Stimulated activated CD4-positive, alpha-beta T cell treated with anti-CD3 and anti-CD28 coated beads, Interleukin-2, amount 100 ng/mL, for 48 hours (primary cell): Measurements from ENCODE around the gene ADAMTS17.

Experiments
- DNase-seq, 2 donors: peaks; one replicate each; pipeline ENCODE4 v3.0.0-alpha.2; 2020

ADAMTS17 gene

DNA sequence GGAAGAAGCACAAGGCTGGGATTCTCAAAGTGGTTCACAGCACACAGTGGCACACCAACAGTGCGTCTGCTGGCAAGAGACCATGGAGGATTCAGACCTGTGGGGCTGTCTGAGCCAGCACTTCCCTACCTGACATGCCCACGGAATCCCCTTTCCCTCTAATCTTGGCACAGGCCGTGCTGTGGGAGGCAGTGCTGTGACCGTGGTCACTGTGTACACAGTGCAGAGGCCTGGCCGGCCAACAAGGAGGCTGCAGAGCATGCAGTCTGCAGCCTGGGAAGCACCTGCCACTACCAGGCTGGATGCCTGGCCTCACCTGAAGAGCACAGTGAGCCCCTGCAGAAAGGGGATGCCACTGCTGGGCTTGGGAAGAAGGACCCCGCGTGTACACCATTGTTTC, 307.6 kb downstream of the ADAMTS17 start:
- DNase-seq: no peak

DNA sequence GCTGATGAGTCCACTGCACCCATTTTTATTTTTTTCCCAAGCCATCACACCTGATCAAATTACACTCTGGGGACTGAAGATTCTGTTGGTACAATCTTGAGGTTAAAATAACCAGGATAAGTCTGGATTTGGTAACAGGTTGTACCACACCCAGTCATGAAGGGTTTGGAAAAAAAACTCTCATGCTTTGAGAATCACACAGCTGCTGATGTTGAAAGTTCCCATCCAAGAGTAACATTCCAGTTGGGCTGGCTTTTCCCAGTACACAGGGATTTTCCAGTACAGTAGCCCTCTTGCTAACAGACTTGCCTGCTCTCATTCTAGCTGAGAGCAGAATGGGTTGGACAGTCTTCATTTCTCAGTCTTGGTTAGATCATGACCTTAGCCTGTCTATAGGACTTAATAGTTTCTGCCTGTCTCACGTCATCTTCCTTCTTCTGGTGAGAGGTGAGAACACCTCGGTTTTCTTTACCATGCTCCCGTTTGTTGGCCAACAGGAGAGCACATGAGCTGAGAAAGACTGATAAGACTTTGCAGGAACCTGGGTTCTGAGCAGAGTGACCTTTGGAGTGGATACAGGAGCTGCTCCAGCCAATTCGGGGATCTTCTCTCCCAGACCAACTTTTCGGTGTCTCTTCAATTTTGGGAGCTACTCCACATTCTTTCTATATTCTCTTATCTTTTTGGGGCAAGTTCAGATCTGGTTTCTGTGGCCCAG, 308.5 kb downstream of the ADAMTS17 start:
- DNase-seq: no peak

- no peak for DNase-seq
These were observed 309.3 kb downstream of the ADAMTS17 start for GRCh38 chr15:100032358-100033085.

- DNase-seq: no peak
These were observed 310.0 kb downstream of the ADAMTS17 start for GRCh38 chr15:100031665-100032357.

DNA sequence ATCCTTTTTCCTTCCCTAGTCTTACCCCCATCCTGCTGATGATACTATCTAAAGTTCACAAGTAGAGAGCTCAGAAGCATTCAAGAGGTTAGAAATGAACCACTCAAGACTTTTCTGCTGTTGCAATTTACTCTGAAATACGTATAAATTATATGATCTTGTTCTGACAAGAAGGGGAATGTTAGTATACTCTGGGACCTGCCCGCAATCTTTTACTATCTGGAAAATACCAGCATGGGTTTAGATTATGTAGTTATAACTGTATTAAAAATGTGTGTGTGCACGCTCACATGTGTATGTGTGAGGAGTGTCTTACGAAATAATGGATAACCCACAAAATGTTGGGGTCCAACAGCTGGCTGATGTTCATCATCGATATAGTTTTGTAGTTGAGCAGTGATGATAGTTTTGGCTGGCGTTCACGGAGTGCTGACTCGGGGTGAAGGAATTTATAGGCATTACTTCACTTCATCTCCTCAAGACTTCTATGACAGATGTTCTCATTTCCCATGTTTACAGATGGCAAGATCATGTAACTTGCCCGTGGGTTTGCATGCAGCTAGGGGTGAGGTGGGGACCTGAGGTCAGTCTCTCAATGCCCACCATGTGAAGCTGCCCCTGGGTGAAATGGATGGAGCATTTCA, 311.1 kb downstream of the ADAMTS17 start:
- no peak for DNase-seq

DNA sequence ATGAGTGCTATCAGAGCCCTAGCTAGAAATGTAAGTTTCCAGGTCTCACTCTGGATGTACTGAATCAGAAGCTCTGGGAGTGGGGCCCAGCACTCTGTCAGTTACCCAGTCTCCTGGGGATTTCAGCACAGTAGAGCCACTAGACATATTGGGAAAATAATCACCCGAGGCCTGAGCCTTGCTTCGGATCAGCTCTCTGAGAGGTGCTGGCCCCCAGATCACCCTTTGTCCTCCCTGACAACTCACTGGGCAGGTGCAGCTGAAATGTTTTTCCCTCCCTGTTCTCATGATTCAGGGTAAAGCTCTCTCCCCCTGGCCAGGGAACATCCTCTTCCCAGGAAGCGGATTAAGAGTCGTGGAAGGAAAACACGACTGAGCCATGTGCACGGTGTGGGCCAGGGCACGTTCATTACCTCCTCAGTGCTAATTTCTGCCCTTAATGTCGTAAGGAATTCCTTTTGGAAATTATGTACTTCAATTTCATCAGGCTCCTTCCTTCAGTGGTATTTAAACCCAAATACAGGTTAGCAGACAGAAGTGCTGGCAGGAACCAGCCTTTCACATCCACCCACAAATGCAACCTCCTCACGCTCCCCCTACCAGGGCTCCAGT, 311.8 kb downstream of the ADAMTS17 start:
- no peak for DNase-seq

DNA sequence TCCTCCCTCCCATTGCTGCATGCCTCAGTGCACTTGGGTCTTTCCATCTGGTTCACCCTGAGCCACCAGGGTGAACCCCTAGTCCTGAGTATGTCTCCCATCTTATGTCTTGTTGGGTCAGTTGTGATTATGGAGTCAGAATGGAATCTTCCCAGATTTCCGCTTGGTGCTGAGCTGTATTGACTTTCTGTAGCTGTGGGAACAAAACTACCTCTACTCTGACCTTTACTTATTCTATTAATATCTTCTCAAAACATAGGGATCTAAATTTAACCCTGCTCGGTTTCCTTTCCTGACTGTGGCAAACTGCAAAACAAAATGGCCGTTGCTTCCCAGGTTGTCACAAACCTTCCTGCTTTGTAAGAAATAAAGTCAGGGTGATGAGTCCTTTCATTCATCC, 312.7 kb downstream of the ADAMTS17 start:
- no peak for DNase-seq

- DNase-seq: no peak
These were observed 315.7 kb downstream of the ADAMTS17 start for GRCh38 chr15:100026041-100026440.

DNA sequence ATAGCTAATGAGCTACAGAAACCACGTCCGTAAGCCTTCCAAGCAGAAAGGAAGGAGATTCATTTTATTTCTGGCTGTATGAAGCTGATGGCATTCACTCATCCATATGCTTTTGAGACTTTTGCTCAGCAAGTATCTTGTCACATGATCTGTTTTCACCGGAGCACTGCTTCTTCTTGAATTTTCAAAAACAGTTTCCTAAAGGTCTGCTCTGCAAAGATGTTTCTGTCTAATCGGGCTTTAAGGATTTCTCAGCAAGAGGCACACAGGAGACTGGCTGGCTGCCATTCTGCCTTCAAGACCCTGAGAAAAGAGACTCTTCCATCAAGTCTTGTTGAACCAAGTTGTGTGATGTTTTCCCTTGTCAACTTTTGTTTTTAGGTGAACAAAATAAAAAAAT, 319.0 kb downstream of the ADAMTS17 start:
- DNase-seq: no peak

DNA sequence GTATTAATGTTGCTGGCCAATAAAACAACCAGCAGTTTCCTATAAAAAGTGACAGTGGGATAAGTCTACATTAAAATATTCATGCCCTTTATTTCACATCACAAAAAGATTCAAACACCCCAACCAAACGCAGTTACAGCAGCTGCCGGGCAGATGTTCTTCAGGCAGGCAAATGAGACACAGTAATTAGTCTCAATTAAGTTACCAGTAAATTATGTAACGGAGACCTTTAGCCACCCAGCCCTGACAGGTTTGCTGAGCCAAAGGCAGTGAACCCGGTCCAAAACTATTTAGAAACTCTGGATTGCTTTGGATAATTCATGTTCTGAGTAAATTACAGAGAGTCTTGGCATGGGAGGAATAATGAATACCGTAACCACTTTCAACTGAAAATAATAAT, 319.4 kb downstream of the ADAMTS17 start:
- no peak for DNase-seq

DNA sequence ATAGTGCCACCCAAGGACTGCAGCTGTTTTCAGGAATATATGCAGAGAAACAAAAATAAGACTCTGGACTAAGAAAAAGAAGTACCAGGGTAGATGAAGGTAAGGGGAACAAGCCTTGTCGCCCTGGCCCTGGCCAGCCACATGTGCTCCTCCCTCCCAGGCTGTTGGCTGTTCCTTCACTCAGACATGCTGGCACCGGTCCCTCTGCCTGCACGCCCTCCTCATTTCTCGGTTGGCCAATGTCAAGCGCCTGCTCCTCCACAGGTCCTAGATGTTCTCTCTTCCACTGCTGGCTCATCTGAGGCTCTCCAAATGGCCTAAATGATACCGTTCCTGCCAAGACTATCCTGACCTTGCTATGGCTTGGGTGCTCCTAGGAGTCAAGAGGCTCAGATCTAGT, 320.1 kb downstream of the ADAMTS17 start:
- DNase-seq: no peak

DNA sequence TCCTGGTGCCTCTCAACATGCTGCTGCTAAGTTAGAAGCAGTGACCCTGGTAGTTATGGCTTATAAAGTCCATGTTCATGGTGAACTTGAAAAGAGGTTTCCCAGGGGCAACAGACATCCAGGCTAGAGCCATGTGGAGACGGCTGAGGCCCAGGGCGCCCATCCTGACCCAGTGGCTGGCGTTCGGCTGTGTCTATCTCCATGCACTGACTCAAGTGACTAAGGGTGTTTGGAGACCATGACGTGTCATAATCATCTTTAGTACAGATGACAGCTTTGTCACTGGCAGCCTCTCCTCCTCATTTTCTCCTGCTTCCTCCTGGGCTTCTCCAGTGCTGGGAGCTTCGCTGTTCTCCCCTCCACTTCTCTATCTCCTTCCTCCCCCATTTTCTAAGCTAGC, 321.2 kb downstream of the ADAMTS17 start:
- no peak for DNase-seq

GRCh38 chr15:100020189-100020588, 321.6 kb downstream of the ADAMTS17 start:
- no peak for DNase-seq

DNA sequence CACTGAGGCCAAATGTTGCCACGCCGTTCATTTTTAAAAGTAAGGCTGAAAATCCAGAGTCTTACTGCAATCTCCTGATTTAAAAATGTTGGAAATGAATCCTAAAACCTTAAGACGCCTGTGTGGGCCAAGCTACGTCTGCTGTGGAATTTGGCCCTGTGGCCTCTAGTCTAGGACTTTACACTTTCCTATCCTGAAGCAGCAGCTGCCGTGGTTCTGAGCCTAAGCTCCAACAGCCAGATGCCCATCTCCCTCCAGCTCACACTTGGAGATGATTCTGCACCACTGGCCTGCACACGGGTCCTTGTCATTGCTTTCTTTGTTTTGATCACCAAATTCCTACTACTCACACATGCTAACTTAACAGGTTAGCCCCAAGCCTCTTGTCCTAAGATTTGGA, 322.2 kb downstream of the ADAMTS17 start:
- DNase-seq: no peak

- no peak for DNase-seq
These were observed 323.6 kb downstream of the ADAMTS17 start for GRCh38 chr15:100018191-100018590.

GRCh38 chr15:100017140-100017539, 324.6 kb downstream of the ADAMTS17 start:
- no peak for DNase-seq

GRCh38 chr15:100016632-100017031, 325.1 kb downstream of the ADAMTS17 start:
- no peak for DNase-seq

DNA sequence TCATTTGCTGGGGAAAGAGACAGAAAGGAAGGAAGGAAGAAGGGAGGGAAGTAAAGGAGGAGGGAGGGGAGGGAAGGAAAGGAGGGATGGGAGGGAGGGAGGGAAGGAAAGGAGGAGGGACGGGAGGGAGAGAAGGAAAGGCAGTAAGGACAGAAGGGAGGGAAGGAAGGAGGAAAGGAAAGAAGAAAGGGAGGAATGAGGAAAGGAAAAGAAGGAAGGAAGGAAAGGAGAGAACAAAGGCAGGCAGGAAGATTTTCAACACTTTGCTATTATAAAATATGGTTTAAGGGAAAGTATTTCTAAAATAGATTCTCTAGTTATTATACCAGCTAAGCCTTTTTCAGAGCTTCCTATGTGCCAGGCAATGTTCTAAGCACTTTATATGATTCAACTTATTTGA, 330.5 kb downstream of the ADAMTS17 start:
- no peak for DNase-seq

- no peak for DNase-seq
These were observed 332.4 kb downstream of the ADAMTS17 start for GRCh38 chr15:100009372-100009771.

- no peak for DNase-seq
These were observed 333.5 kb downstream of the ADAMTS17 start for GRCh38 chr15:100008258-100008657.

DNA sequence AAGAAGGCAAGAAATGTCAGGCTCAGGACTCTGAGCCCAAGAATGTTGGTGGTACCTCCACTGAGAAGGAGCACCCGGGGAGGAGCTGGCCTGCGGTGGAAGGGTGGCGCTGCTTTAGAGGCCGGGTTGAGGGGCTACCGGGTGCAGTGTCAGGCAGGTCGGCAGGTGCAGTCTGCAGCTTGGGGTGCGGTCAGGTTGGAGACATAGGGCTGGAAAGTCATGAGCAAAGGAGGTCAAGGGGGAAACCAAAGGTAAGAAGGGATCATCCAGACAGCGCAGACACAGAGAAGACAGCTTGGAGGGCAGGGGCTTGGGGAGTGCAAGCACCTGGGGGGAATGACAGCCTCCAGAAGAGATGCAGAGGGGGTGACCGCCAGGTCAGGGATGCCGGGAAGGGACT, 334.2 kb downstream of the ADAMTS17 start:
- DNase-seq: no peak

- DNase-seq: no peak
These were observed 336.1 kb downstream of the ADAMTS17 start for GRCh38 chr15:100005715-100006114.

- DNase-seq: no peak
These were observed 336.8 kb downstream of the ADAMTS17 start for GRCh38 chr15:100005013-100005412.
